GM23248 (cell line): ENCODE results near the gene SLC46A3. TPM values are rescaled to one million over a fixed set of nuclear protein-coding genes. Genes with fewer than 3 reads are reported as not detected.

Source experiments
- DNase-seq: peaks from one replicate; pipeline ENCODE4 v3.0.0-alpha.2; 2015
- H2AFZ ChIP-seq: fragments of 200-600 bp; sonication (generic); 2 replicates; pipeline ENCODE4 v1.6.1; 2016; ENCODE audit warnings: antibody characterized with exemption
- H3F3A ChIP-seq: fragments of 200-600 bp; sonication (generic); 2 replicates; pipeline ENCODE4 v1.6.1; 2016; ENCODE audit warnings: mild to moderate bottlenecking, antibody characterized with exemption, mixed run types; ENCODE audit not compliant: insufficient read depth
- H3K27ac ChIP-seq: fragments of 200-600 bp; sonication (generic); 2 replicates; pipeline ENCODE4 v1.5.1; 2016; ENCODE audit warnings: mild to moderate bottlenecking
- H3K27me3 ChIP-seq: fragments of 200-600 bp; sonication (generic); replicated peaks from 2 replicates; pipeline ENCODE4 v1.6.1; 2016; ENCODE audit warnings: mild to moderate bottlenecking; ENCODE audit not compliant: insufficient read depth
- H3K36me3 ChIP-seq: fragments of 200-600 bp; sonication (generic); 2 replicates; pipeline ENCODE4 v1.6.1; 2016; ENCODE audit warnings: low read depth, mild to moderate bottlenecking
- H3K4me1 ChIP-seq: fragments of 200-600 bp; sonication (generic); 2 replicates; pipeline ENCODE4 v1.6.1; 2016; ENCODE audit warnings: mild to moderate bottlenecking; ENCODE audit not compliant: insufficient read depth
- H3K4me2 ChIP-seq: fragments of 200-600 bp; sonication (generic); one replicate; pipeline ENCODE4 v1.6.1; 2016; ENCODE audit warnings: mild to moderate bottlenecking; ENCODE audit not compliant: unreplicated experiment
- H3K4me3 ChIP-seq: fragments of 200-600 bp; sonication (generic); 2 replicates; pipeline ENCODE4 v1.5.1; 2016; ENCODE audit warnings: mild to moderate bottlenecking
- H3K79me2 ChIP-seq: fragments of 200-600 bp; sonication (generic); 2 replicates; pipeline ENCODE4 v1.6.1; 2016; ENCODE audit warnings: mild to moderate bottlenecking; ENCODE audit not compliant: insufficient read depth
- H3K9ac ChIP-seq: fragments of 200-600 bp; sonication (generic); 2 replicates; pipeline ENCODE4 v1.6.1; 2016; ENCODE audit warnings: mild to moderate bottlenecking
- H3K9me2 ChIP-seq: fragments of 200-600 bp; sonication (generic); 2 replicates; pipeline ENCODE4 v1.6.1; 2016; ENCODE audit warnings: mixed run types, mild to moderate bottlenecking, moderate library complexity; ENCODE audit not compliant: insufficient read depth
- H3K9me3 ChIP-seq: fragments of 200-600 bp; sonication (generic); one replicate; pipeline ENCODE4 v1.6.1; 2017; ENCODE audit warnings: low read depth
- H4K20me1 ChIP-seq: fragments of 200-600 bp; sonication (generic); 2 replicates; pipeline ENCODE4 v1.6.0; 2016; ENCODE audit not compliant: insufficient read depth
- EZH2 ChIP-seq: fragments of 200-600 bp; sonication (generic); IDR thresholded peaks from 2 replicates; pipeline ENCODE4 v1.6.1; 2018; ENCODE audit warnings: antibody characterized with exemption, mild to moderate bottlenecking; ENCODE audit not compliant: insufficient read depth, poor library complexity, severe bottlenecking
- EZH2phosphoT487 ChIP-seq: fragments of 200-600 bp; sonication (generic); IDR thresholded peaks from 2 replicates; pipeline ENCODE4 v1.6.1; 2018; ENCODE audit warnings: antibody characterized with exemption, moderate library complexity, mild to moderate bottlenecking, low read depth; ENCODE audit not compliant: insufficient read depth
- WGBS, 2 experiments: methylation state at CpG; one replicate each; pipeline ENCODE4 v1.1.6; 2015 to 2017; ENCODE audit warnings: low lambda C conversion rate in 2 of 2, low coverage in 1 of 2; ENCODE audit errors: missing lambda C conversion rate in 2 of 2; 5-methylcytosine and 5-hydroxymethylcytosine counted together
- in situ Hi-C: fragments of 300-500 bp; cut with MboI; formaldehyde crosslinking; loops from 2 replicates; pipeline ENCODE4 v1.15.0; 2020
- polyA plus RNA-seq: library from polyadenylated mRNA; unstranded; fragments of >200 nt; fragmentation: Nextera tagmentation; extraction: Ambion mirVana; gene quantifications from 2 replicates; pipeline ENCODE4 v1.2.1, GENCODE V29; 2016
- total RNA-seq: library from RNA; depleted of rRNA; stranded (reverse); fragments of >200 nt; shearing (Covaris generic); gene quantifications from 2 replicates; pipeline ENCODE4 v1.2.3, GENCODE V29; 2014

Gene SLC46A3
- total and polyA plus RNA-seq, 2 experiments from 2014 or later: 3.4 to 4.2 TPM

GRCh38 chr13:28671126-28671792 lies 47.5 kb downstream of the SLC46A3 start:
- Histone ChIP-seq H3K36me3 (peaks cover 91% of the 10 kb centered on the region), H3K27ac (no peak overlapping the region), H3K4me2 (no peak overlapping the region), H3K9me2 (no peaks in the 10 kb centered on the region), H2AFZ (no peak overlapping the region), H4K20me1 (no peaks in the 10 kb centered on the region), H3K9ac (no peak overlapping the region), H3K4me1 (no peaks in the 10 kb centered on the region), H3K9me3 (no peaks in the 10 kb centered on the region), H3F3A (peaks cover 26% of the 10 kb centered on the region), H3K27me3 (no peaks in the 10 kb centered on the region), H3K4me3 (no peak overlapping the region), H3K79me2 (peaks cover 85% of the 10 kb centered on the region)
- DNase-seq: no peak
- in situ Hi-C loops: loop anchor here (5.0 kb wide), 1 partner anchor 126 kb away; no protein-coding TSS in a partner anchor
- TF ChIP-seq EZH2phosphoT487 (no peak), EZH2 (no peak)

GRCh38 chr13:28666897-28667488 lies 51.8 kb downstream of the SLC46A3 start:
- no peaks in the 10 kb centered on the region for H3K9me2 ChIP-seq
- H3K27ac ChIP-seq: no peak overlapping the region
- no peak for TF ChIP-seq EZH2phosphoT487
- H3K9ac ChIP-seq: no peak overlapping the region
- in situ Hi-C loops: no loop called here
- peaks cover 11% of the 10 kb centered on the region; the same call in 1 of the 2 replicates for H3F3A ChIP-seq
- peaks cover 96% of the 10 kb centered on the region for H3K36me3 ChIP-seq
- no peaks in the 10 kb centered on the region for H3K27me3 ChIP-seq
- H3K4me2 ChIP-seq: no peak overlapping the region
- H3K9me3 ChIP-seq: no peaks in the 10 kb centered on the region
- H3K79me2 ChIP-seq: peaks cover 94% of the 10 kb centered on the region
- H3K4me1 ChIP-seq: peaks cover 6% of the 10 kb centered on the region
- 88 to 90% methylated on average over 9 of the region's 9 CpGs for WGBS, 2 experiments
- no peaks in the 10 kb centered on the region for H4K20me1 ChIP-seq
- no peak overlapping the region for H2AFZ ChIP-seq
- H3K4me3 ChIP-seq: no peak overlapping the region
- DNase-seq: no peak

GRCh38 chr13:28659621-28659970 lies 59.2 kb downstream of the SLC46A3 start:
- Histone ChIP-seq H4K20me1 (no peaks in the 10 kb centered on the region), H3F3A (peaks cover 36% of the 10 kb centered on the region), H3K9me3 (no peaks in the 10 kb centered on the region), H3K4me1 (peaks cover 60% of the 10 kb centered on the region), H3K27me3 (no peaks in the 10 kb centered on the region), H3K4me2 (peak overlapping the region; percentile 98), H3K9ac (peak overlapping the region; percentile 96), H3K79me2 (peaks cover 94% of the 10 kb centered on the region), H2AFZ (peak overlapping the region; percentile 67), H3K27ac (peak overlapping the region; percentile 91), H3K9me2 (no peaks in the 10 kb centered on the region), H3K4me3 (peak overlapping the region; percentile 99), H3K36me3 (peaks cover 27% of the 10 kb centered on the region)
- 1 to 4% methylated on average over 4 of the region's 4 CpGs for WGBS, 2 experiments
- DNase-seq: peak; percentile 87
- TF ChIP-seq EZH2phosphoT487: no peak
- TF ChIP-seq EZH2: no peak
- in situ Hi-C loops: no loop called here

- Histone ChIP-seq H3K9me2 (no peaks in the 10 kb centered on the region), H3K36me3 (peaks cover 21% of the 10 kb centered on the region), H4K20me1 (no peaks in the 10 kb centered on the region), H3K27me3 (no peaks in the 10 kb centered on the region), H3K4me3 (peak within 1 kb of the TSS; percentile 99), H3K9ac (peak within 1 kb of the TSS; percentile 96), H2AFZ (peak within 1 kb of the TSS; percentile 67), H3K4me1 (peaks cover 66% of the 10 kb centered on the region), H3K4me2 (peak within 1 kb of the TSS; percentile 98), H3K79me2 (peaks cover 94% of the 10 kb centered on the region), H3K9me3 (no peaks in the 10 kb centered on the region), H3K27ac (peak within 1 kb of the TSS; percentile 91), H3F3A (peaks cover 42% of the 10 kb centered on the region)
- peak; percentile 98 for DNase-seq
- no peak for TF ChIP-seq EZH2phosphoT487
- TF ChIP-seq EZH2: no peak
- in situ Hi-C loops: no loop called here
- 0 to 1% methylated on average over 56 to 57 of the region's 64 CpGs for WGBS, 2 experiments
These were observed 59.8 kb downstream of the SLC46A3 start, which contains the start of gene POMP for GRCh38 chr13:28658796-28659620. TSS of gene POMP (plus strand) at chr13:28659130. CDS start at chr13:28659185, 55 bp downstream.
